Neural progenitor cell (in vitro differentiated cells): ENCODE measurements around the gene PRICKLE1. TPM values are rescaled to one million over a fixed set of nuclear protein-coding genes. Genes with fewer than 3 reads are reported as not detected.

ENCODE experiments used
- DNase-seq: peaks from one replicate; pipeline ENCODE4 v3.0.0-alpha.2; 2016; ENCODE audit warnings: low spot score
- H2AFZ ChIP-seq: fragments of 200-600 bp; sonication (generic); replicated peaks from 2 replicates; pipeline ENCODE4 v1.6.1; 2016; ENCODE audit warnings: antibody characterized with exemption
- H3F3A ChIP-seq: fragments of 200-600 bp; sonication (generic); 2 replicates; pipeline ENCODE4 v1.6.1; 2016; ENCODE audit warnings: antibody characterized with exemption, low read depth
- H3K27ac ChIP-seq: fragments of 200-600 bp; sonication (generic); 2 replicates; pipeline ENCODE4 v1.5.1; 2016; ENCODE audit warnings: mild to moderate bottlenecking
- H3K27me3 ChIP-seq: fragments of 200-600 bp; sonication (generic); 2 replicates; pipeline ENCODE4 v1.6.1; 2016; ENCODE audit warnings: mild to moderate bottlenecking, moderate library complexity
- H3K36me3 ChIP-seq: fragments of 200-600 bp; sonication (generic); 2 replicates; pipeline ENCODE4 v1.5.1; 2016
- H3K4me1 ChIP-seq: fragments of 200-600 bp; sonication (generic); 2 replicates; pipeline ENCODE4 v1.6.1; 2016; ENCODE audit warnings: mixed run types
- H3K4me2 ChIP-seq: fragments of 200-600 bp; sonication (generic); 2 replicates; pipeline ENCODE4 v1.6.1; 2016
- H3K4me3 ChIP-seq: fragments of 200-600 bp; sonication (generic); 2 replicates; pipeline ENCODE4 v1.5.1; 2016
- H3K79me2 ChIP-seq: fragments of 200-600 bp; sonication (generic); 2 replicates; pipeline ENCODE4 v1.6.1; 2016; ENCODE audit warnings: low read depth
- H3K9ac ChIP-seq: fragments of 200-600 bp; sonication (generic); 2 replicates; pipeline ENCODE4 v1.6.1; 2016
- H3K9me3 ChIP-seq: fragments of 200-600 bp; sonication (generic); 2 replicates; pipeline ENCODE4 v1.5.1; 2016; ENCODE audit warnings: low read depth
- H4K20me1 ChIP-seq: fragments of 200-600 bp; sonication (generic); 2 replicates; pipeline ENCODE4 v1.6.1; 2016; ENCODE audit warnings: low read depth
- H3K27ac Mint-ChIP-seq: 3 replicates; pipeline ENCODE4 v1.8.0; 2021; ENCODE audit warnings: mixed read lengths
- H3K27me3 Mint-ChIP-seq: 2 replicates; pipeline ENCODE4 v1.8.0; 2022; ENCODE audit warnings: low read depth, mild to moderate bottlenecking, inconsistent platforms, moderate library complexity, mixed read lengths; ENCODE audit not compliant: insufficient read depth
- H3K36me3 Mint-ChIP-seq: 3 replicates; pipeline ENCODE4 v1.8.0; 2021; ENCODE audit warnings: mixed read lengths
- H3K4me1 Mint-ChIP-seq: 3 replicates; pipeline ENCODE4 v1.8.0; 2021; ENCODE audit warnings: mixed read lengths
- H3K4me3 Mint-ChIP-seq: 3 replicates; pipeline ENCODE4 v1.8.0; 2021; ENCODE audit warnings: mild to moderate bottlenecking, moderate library complexity, mixed read lengths
- H3K9me3 Mint-ChIP-seq: 3 replicates; pipeline ENCODE4 v1.8.0; 2020; ENCODE audit warnings: mixed read lengths
- CTCF ChIP-seq: fragments of 200-600 bp; sonication (generic); IDR thresholded peaks from 2 replicates; pipeline ENCODE4 v1.5.1; 2017; ENCODE audit warnings: antibody characterized with exemption, mild to moderate bottlenecking
- EZH2 ChIP-seq: fragments of 200-600 bp; sonication (generic); IDR thresholded peaks from 2 replicates; pipeline ENCODE4 v1.6.1; 2017; ENCODE audit warnings: antibody characterized with exemption, mild to moderate bottlenecking, moderate library complexity
- EZH2phosphoT487 ChIP-seq: fragments of 200-600 bp; sonication (generic); IDR thresholded peaks from 2 replicates; pipeline ENCODE4 v1.6.1; 2017; ENCODE audit warnings: antibody characterized with exemption
- total RNA-seq: library from RNA; depleted of rRNA; stranded (reverse); fragments of >200 nt; gene quantifications from 2 replicates; pipeline ENCODE4 v1.2.3, GENCODE V29; 2015; ENCODE audit warnings: low replicate concordance

PRICKLE1 gene
- total RNA-seq, 1 donor from 2014 or later: 4.0 TPM

GRCh38 chr12:42606471-42606870, 16.9 kb upstream of the PRICKLE1 start:
- Histone ChIP-seq H3K4me3 (no peak overlapping the region), H3K9me3 (no peaks in the 10 kb centered on the region), H3F3A (peaks cover 20% of the 10 kb centered on the region), H3K4me1 (peaks cover 28% of the 10 kb centered on the region), H3K36me3 (no peaks in the 10 kb centered on the region), H3K4me2 (no peak overlapping the region), H4K20me1 (no peaks in the 10 kb centered on the region), H3K9ac (no peak overlapping the region), H3K79me2 (no peaks in the 10 kb centered on the region), H3K27ac (no peak overlapping the region), H2AFZ (no peak overlapping the region), H3K27me3 (no peaks in the 10 kb centered on the region)
- Mint-ChIP-seq H3K27ac (no peak overlapping the region), H3K27me3 (peaks cover 4% of the 10 kb centered on the region), H3K36me3 (no peaks in the 10 kb centered on the region), H3K4me3 (no peak overlapping the region), H3K4me1 (peaks cover 13% of the 10 kb centered on the region), H3K9me3 (peaks cover 3% of the 10 kb centered on the region)
- TF ChIP-seq EZH2phosphoT487 (no peak), CTCF (no peak)
- no peak for DNase-seq

GRCh38 chr12:42605685-42606084, 16.1 kb upstream of the PRICKLE1 start:
- peaks cover under 1% of the 10 kb centered on the region for H3K36me3 Mint-ChIP-seq
- no peaks in the 10 kb centered on the region for H3K9me3 Mint-ChIP-seq
- H3K4me2 ChIP-seq: no peak overlapping the region
- H3K36me3 ChIP-seq: no peaks in the 10 kb centered on the region
- no peak overlapping the region for H3K4me3 Mint-ChIP-seq
- H3K27me3 Mint-ChIP-seq: peaks cover 5% of the 10 kb centered on the region
- H4K20me1 ChIP-seq: no peaks in the 10 kb centered on the region
- no peaks in the 10 kb centered on the region for H3K79me2 ChIP-seq
- H3K27ac ChIP-seq: no peak overlapping the region
- H3K4me1 ChIP-seq: peaks cover 28% of the 10 kb centered on the region
- DNase-seq: no peak
- H2AFZ ChIP-seq: no peak overlapping the region
- no peak overlapping the region for H3K27ac Mint-ChIP-seq
- H3K4me1 Mint-ChIP-seq: peaks cover 14% of the 10 kb centered on the region
- TF ChIP-seq CTCF (no peak), EZH2phosphoT487 (no peak), EZH2 (no peak)
- H3K4me3 ChIP-seq: no peak overlapping the region
- H3K9ac ChIP-seq: no peak overlapping the region
- no peaks in the 10 kb centered on the region for H3K9me3 ChIP-seq
- H3K27me3 ChIP-seq: no peaks in the 10 kb centered on the region
- H3F3A ChIP-seq: peaks cover 20% of the 10 kb centered on the region

GRCh38 chr12:42603246-42603990, 13.9 kb upstream of the PRICKLE1 start:
- H3K79me2 ChIP-seq: no peaks in the 10 kb centered on the region
- peak; percentile 41 for DNase-seq
- peaks cover 36% of the 10 kb centered on the region for H3K4me1 ChIP-seq
- H3K4me3 ChIP-seq: peak overlapping the region; percentile 5
- peaks cover 30% of the 10 kb centered on the region for H3K4me1 Mint-ChIP-seq
- H3K27me3 Mint-ChIP-seq: peaks cover 7% of the 10 kb centered on the region
- TF ChIP-seq EZH2phosphoT487: no peak
- TF ChIP-seq EZH2: no peak
- TF ChIP-seq CTCF: no peak
- H3K27ac ChIP-seq: peak overlapping the region; percentile 56
- no peak overlapping the region for H3K27ac Mint-ChIP-seq
- no peaks in the 10 kb centered on the region for H4K20me1 ChIP-seq
- H3K9me3 Mint-ChIP-seq: no peaks in the 10 kb centered on the region
- H3K27me3 ChIP-seq: no peaks in the 10 kb centered on the region
- H2AFZ ChIP-seq: no peak overlapping the region
- peak overlapping the region; percentile 50 for H3K4me2 ChIP-seq
- peaks cover 2% of the 10 kb centered on the region for H3K36me3 Mint-ChIP-seq
- no peak overlapping the region for H3K9ac ChIP-seq
- H3K4me3 Mint-ChIP-seq: no peak overlapping the region
- H3K9me3 ChIP-seq: no peaks in the 10 kb centered on the region
- H3F3A ChIP-seq: peaks cover 20% of the 10 kb centered on the region
- no peaks in the 10 kb centered on the region for H3K36me3 ChIP-seq
